Panc1 (cell line): ENCODE measurements around the gene SMAD6. TPM values are rescaled to one million over a fixed set of nuclear protein-coding genes. Genes with fewer than 3 reads are reported as not detected.

Source experiments
- ATAC-seq: fragments of 200-7000 bp; cut with Tn5 transposase; 2 replicates; pipeline ENCODE4 v1.9.1; 2020; ENCODE audit warnings: mild to moderate bottlenecking, moderate library complexity
- BruUV-seq: library from RNA; stranded (reverse); fragments of 400-500 nt; replicated peaks from 2 replicates; lab custom pipeline; 2021; lab: Mats Ljungman, UMichigan
- CTCF ChIA-PET: fragments of 300-600 bp; sonication (Branson Sonifier 250); formaldehyde crosslinking; loops from one replicate; lab custom pipeline; 2022; ENCODE audit warnings: antibody characterized with exemption; lab: Charles Lee
- POLR2A ChIA-PET: fragments of 300-600 bp; sonication (Branson Sonifier 250); formaldehyde crosslinking; loops from one replicate; lab custom pipeline; 2022; ENCODE audit warnings: antibody characterized with exemption; lab: Charles Lee
- DNase-seq: peaks from one replicate; pipeline ENCODE4 v3.0.0-alpha.2; 2010; ENCODE audit warnings: low read depth, low spot score
- H3K27ac ChIP-seq: 2 replicates; pipeline ENCODE4 v1.5.1; 2011; ENCODE audit warnings: mild to moderate bottlenecking, low read length, inconsistent platforms
- H3K27me3 ChIP-seq: fragments of 200-500 bp; sonication (Bioruptor generic); 2 replicates; pipeline ENCODE4 v1.6.0; 2014; ENCODE audit warnings: low read length, inconsistent platforms; ENCODE audit not compliant: control insufficient read depth, insufficient read depth
- H3K36me3 ChIP-seq: fragments of 200-500 bp; sonication (Bioruptor generic); 2 replicates; pipeline ENCODE4 v1.5.1; 2014; ENCODE audit warnings: inconsistent platforms, mild to moderate bottlenecking, low read length, moderate library complexity; ENCODE audit not compliant: control insufficient read depth, insufficient read depth
- H3K4me1 ChIP-seq: 2 replicates; pipeline ENCODE4 v1.5.1; 2011; ENCODE audit warnings: inconsistent platforms, mild to moderate bottlenecking, low read length, moderate library complexity; ENCODE audit not compliant: control insufficient read depth, insufficient read depth
- H3K4me3 ChIP-seq, 2 experiments: 2 replicates each; pipeline ENCODE4 v1.5.1; 2011 to 2012; ENCODE audit warnings: low read depth in 2 of 2, low read length in 2 of 2, mild to moderate bottlenecking in 2 of 2, inconsistent platforms in 1 of 2, moderate library complexity in 1 of 2
- H3K9me3 ChIP-seq: fragments of 200-500 bp; sonication (Bioruptor generic); 2 replicates; pipeline ENCODE4 v1.5.1; 2014; ENCODE audit warnings: low read depth, mild to moderate bottlenecking, inconsistent platforms, low read length, moderate library complexity; ENCODE audit not compliant: control insufficient read depth, insufficient read depth
- POLR2AphosphoS5 ChIP-seq: IDR thresholded peaks from 2 replicates; pipeline ENCODE4 v1.6.1; 2012; ENCODE audit warnings: mild to moderate bottlenecking, low read depth, low read length, moderate library complexity
- SIN3A ChIP-seq: IDR thresholded peaks from 2 replicates; pipeline ENCODE4 v1.6.1; 2012; ENCODE audit warnings: low read depth, mild to moderate bottlenecking, low read length, moderate library complexity, borderline replicate concordance; ENCODE audit not compliant: insufficient read depth
- TCF7L2 ChIP-seq: IDR thresholded peaks from 2 replicates; pipeline ENCODE4 v1.6.1; 2011; ENCODE audit warnings: mild to moderate bottlenecking, low read depth, low read length, inconsistent platforms
- in situ Hi-C: cut with HindIII; loops from 2 replicates; pipeline ENCODE4 v1.10.0; 2016; ENCODE audit warnings: low sequenced_read_pairs, low pct_unique_long_range_greater_than_20kb
- intact Hi-C: fragments of 100-400 bp; cut with micrococcal nuclease; formaldehyde crosslinking; loops from one replicate; pipeline ENCODE4 v1.10.0; 2022; ENCODE audit not compliant: unreplicated experiment
- total RNA-seq: library from RNA; stranded (reverse); gene quantifications from one replicate; pipeline ENCODE4 v1.2.1, GENCODE V29; 2021; ENCODE audit not compliant: unreplicated experiment
- TF ChIP-seq, protein P1 (sequence below), 2 experiments: IDR thresholded peaks; 2 replicates each; pipeline ENCODE4 v1.6.1; 2011 to 2012; ENCODE audit warnings: low read depth in 2 of 2, control low read depth in 1 of 2, low read length in 1 of 2, mild to moderate bottlenecking in 1 of 2, moderate library complexity in 1 of 2; ENCODE audit not compliant: insufficient read depth in 1 of 2
- TF ChIP-seq, protein P2 (sequence below): fragments of 450-650 bp; IDR thresholded peaks from 2 replicates; pipeline ENCODE4 v1.5.1; 2017; ENCODE audit warnings: mild to moderate bottlenecking

Gene SMAD6
- total RNA-seq, 1 experiment from 2014 or later: 45.9 TPM

DNA sequence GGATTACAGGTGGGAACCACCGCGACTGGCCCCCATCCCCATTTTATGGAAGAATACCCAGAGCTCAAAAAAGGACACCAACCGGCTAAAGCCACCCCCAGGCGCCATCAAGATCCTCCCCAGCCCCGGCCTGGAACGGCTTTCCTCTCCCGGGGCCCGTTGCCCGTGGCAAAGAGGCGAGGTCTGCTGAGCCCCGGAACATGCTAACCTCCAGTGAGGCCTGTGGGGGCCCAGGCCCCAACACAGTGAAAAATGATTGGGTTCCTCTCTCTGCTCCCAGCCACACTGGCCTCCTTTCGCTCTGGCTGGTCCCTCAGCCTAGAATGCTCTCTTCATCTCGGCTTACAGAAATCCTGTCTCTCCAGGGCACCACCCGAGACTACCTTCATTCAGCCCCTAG is 46.5 kb upstream of the SMAD6 start:
- Histone ChIP-seq H3K36me3 (no peaks in the 10 kb centered on the region), H3K27ac (no peak overlapping the region), H3K27me3 (no peaks in the 10 kb centered on the region), H3K9me3 (no peaks in the 10 kb centered on the region), H3K4me3 (no peak overlapping the region), H3K4me1 (peaks cover 11% of the 10 kb centered on the region)
- in situ Hi-C loops (no loop called here), intact Hi-C loops (no loop called here)
- TF ChIP-seq SIN3A: no peak
- no peak for DNase-seq
- CTCF ChIA-PET: no interaction called here
- no TSS peak for BruUV-seq
- POLR2A ChIA-PET: no interaction called here
- ATAC-seq: no peak

DNA sequence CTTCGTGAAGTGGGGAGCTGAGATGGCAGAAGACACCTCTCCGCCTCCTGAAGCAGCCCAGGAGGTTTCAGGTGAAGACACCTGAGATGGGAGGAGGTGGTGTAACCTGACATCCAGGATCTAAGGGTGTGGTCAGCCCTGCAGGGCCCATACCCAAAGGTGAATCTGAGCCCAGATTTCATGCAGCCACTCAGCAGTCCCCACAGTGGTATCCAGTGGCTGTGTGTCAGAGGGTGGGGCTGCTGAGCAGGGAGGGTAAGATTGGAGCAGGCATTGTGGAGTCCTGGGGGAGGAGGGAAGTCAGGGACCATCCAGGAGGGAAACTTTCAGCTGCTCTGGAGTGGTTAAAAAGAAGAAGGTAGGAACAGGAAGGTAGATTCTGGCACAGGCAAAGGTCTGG is 46.0 kb upstream of the SMAD6 start:
- Histone ChIP-seq H3K27me3 (no peaks in the 10 kb centered on the region), H3K4me3 (no peak overlapping the region), H3K4me1 (peaks cover 9% of the 10 kb centered on the region; the same call in 1 of the 2 replicates), H3K27ac (no peak overlapping the region), H3K9me3 (no peaks in the 10 kb centered on the region), H3K36me3 (no peaks in the 10 kb centered on the region)
- DNase-seq (no peak), ATAC-seq (0 out of 2 replicates have a peak, but pooled peaks have one; percentile 40)
- ChIA-PET POLR2A (no interaction called here), CTCF (no interaction called here)
- intact Hi-C loops (no loop called here), in situ Hi-C loops (no loop called here)
- BruUV-seq: no TSS peak
- TF ChIP-seq, protein P1, sequence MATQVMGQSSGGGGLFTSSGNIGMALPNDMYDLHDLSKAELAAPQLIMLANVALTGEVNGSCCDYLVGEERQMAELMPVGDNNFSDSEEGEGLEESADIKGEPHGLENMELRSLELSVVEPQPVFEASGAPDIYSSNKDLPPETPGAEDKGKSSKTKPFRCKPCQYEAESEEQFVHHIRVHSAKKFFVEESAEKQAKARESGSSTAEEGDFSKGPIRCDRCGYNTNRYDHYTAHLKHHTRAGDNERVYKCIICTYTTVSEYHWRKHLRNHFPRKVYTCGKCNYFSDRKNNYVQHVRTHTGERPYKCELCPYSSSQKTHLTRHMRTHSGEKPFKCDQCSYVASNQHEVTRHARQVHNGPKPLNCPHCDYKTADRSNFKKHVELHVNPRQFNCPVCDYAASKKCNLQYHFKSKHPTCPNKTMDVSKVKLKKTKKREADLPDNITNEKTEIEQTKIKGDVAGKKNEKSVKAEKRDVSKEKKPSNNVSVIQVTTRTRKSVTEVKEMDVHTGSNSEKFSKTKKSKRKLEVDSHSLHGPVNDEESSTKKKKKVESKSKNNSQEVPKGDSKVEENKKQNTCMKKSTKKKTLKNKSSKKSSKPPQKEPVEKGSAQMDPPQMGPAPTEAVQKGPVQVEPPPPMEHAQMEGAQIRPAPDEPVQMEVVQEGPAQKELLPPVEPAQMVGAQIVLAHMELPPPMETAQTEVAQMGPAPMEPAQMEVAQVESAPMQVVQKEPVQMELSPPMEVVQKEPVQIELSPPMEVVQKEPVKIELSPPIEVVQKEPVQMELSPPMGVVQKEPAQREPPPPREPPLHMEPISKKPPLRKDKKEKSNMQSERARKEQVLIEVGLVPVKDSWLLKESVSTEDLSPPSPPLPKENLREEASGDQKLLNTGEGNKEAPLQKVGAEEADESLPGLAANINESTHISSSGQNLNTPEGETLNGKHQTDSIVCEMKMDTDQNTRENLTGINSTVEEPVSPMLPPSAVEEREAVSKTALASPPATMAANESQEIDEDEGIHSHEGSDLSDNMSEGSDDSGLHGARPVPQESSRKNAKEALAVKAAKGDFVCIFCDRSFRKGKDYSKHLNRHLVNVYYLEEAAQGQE (IDR thresholded peaks at IDR 0.05; ENCODE audit: insufficient read depth in 1 of 2, low read depth in 2 of 2, low read length in 1 of 2): no peak
- TF ChIP-seq SIN3A (no peak), TCF7L2 (no peak), POLR2AphosphoS5 (no peak)
- TF ChIP-seq, protein P2, sequence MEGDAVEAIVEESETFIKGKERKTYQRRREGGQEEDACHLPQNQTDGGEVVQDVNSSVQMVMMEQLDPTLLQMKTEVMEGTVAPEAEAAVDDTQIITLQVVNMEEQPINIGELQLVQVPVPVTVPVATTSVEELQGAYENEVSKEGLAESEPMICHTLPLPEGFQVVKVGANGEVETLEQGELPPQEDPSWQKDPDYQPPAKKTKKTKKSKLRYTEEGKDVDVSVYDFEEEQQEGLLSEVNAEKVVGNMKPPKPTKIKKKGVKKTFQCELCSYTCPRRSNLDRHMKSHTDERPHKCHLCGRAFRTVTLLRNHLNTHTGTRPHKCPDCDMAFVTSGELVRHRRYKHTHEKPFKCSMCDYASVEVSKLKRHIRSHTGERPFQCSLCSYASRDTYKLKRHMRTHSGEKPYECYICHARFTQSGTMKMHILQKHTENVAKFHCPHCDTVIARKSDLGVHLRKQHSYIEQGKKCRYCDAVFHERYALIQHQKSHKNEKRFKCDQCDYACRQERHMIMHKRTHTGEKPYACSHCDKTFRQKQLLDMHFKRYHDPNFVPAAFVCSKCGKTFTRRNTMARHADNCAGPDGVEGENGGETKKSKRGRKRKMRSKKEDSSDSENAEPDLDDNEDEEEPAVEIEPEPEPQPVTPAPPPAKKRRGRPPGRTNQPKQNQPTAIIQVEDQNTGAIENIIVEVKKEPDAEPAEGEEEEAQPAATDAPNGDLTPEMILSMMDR: no peak

DNA sequence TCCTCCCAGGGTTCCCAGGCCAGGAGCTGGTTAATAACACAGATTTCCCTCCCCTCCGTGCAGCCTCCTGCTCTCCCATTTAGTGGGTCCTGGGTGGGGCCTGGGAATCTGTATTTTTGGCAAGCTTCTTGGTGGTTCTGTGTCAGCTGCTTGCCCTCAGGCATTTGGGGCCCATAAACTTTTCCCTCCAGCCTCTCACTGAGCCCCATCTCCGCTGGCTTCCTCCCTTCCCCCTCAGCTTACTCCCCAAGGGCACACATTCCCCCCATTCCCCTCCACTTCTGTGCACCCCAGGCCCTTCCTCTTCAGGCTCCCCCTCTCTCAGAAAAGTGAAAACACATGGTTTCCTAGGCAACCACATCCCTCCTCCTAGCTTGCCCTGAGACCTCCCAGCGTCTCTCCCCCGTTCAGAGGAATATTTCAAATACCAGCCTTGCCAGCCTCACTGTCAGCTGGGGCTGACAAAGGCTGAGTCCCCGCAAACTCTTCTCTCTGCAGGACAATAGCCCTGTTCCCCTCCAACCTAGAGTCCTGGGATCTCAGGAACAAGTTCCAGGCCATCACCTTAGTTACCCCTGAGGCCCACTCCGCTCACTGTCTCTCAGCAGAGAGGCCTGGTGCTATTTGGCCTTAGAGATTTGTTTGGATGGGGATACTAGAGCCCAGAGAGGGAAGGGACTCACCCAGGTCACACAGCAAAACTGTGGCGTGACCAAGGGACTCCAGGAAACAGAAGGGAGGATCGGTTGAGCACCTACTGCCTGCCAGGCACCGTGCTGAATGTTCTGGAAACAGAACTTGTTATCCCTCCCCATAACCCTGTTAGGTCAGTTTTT is 44.6 kb upstream of the SMAD6 start:
- POLR2A ChIA-PET: no interaction called here
- in situ Hi-C loops (no loop called here), intact Hi-C loops (no loop called here)
- CTCF ChIA-PET: no interaction called here
- Histone ChIP-seq H3K27me3 (no peaks in the 10 kb centered on the region), H3K9me3 (no peaks in the 10 kb centered on the region), H3K36me3 (no peaks in the 10 kb centered on the region), H3K27ac (peak overlapping the region; percentile 31; the same call in 1 of the 2 replicates), H3K4me3 (no peak overlapping the region), H3K4me1 (peaks cover 6% of the 10 kb centered on the region; the same call in 1 of the 2 replicates)
- DNase-seq (no peak), ATAC-seq (no peak)
- no TSS peak for BruUV-seq
- TF ChIP-seq, protein P1 (IDR thresholded peaks at IDR 0.05; ENCODE audit: insufficient read depth in 1 of 2, low read depth in 2 of 2, low read length in 1 of 2): no peak
- TF ChIP-seq, protein P2: no peak
